Measurements from ENCODE around the gene C1QTNF6. TPM values are rescaled to one million over a fixed set of nuclear protein-coding genes. Genes with fewer than 3 reads are reported as not detected.

Gene C1QTNF6
- total and polyA plus RNA-seq, 2 donors (not counting 3 experiments of a cell fraction or from before 2014, with no cell fraction given): 20.2 to 27.6 TPM

- Histone ChIP-seq H2AFZ (ENCODE audit: low read depth, low read length) (no peak overlapping the region), H3K36me3 (ENCODE audit: control insufficient read depth in 2 of 2, extremely low read depth in 1 of 2, insufficient read depth in 2 of 2, low read length in 2 of 2) (no peaks in the 10 kb centered on the region), H3K27ac (ENCODE audit: insufficient read depth, low read depth, low read length) (no peak overlapping the region), H4K20me1 (replicated peaks; ENCODE audit: control insufficient read depth, extremely low read depth, insufficient read depth, low read length) (no peaks in the 10 kb centered on the region), H3K4me2 (ENCODE audit: insufficient read depth, low read length) (no peak overlapping the region), H3K79me2 (ENCODE audit: control insufficient read depth, insufficient read depth, low read length) (no peaks in the 10 kb centered on the region), H3K27me3 (ENCODE audit: control insufficient read depth in 2 of 2, insufficient read depth in 2 of 2, low read length in 2 of 2) (no peaks in the 10 kb centered on the region), H3K4me3 (replicated peaks in 1 of 3; ENCODE audit: insufficient read depth in 1 of 3, low read depth in 1 of 3, low read length in 3 of 3) (no peak overlapping the region), H3K9ac (replicated peaks; ENCODE audit: extremely low read depth, insufficient read depth, low read length) (no peak overlapping the region), H3K4me1 (ENCODE audit: control insufficient read depth, extremely low read depth, insufficient read depth, low read length) (no peaks in the 10 kb centered on the region), H3K9me1 (replicated peaks; ENCODE audit: control insufficient read depth, extremely low read depth, insufficient read depth, low read length) (no peaks in the 10 kb centered on the region), H3K9me3 (replicated peaks; ENCODE audit: control insufficient read depth, insufficient read depth, low read length) (no peaks in the 10 kb centered on the region)
- DNase-seq (ENCODE audit: low read depth, low spot score): no peak
- no peak for FAIRE-seq
- TF ChIP-seq MYC (IDR thresholded peaks at IDR 0.05; ENCODE audit: low read depth, low read length): no peak
- TF ChIP-seq JUN (IDR thresholded peaks at IDR 0.05; ENCODE audit: borderline replicate concordance, insufficient read depth, insufficient read length, low read depth): no peak
- no peak for TF ChIP-seq POLR2A (IDR thresholded peaks at IDR 0.05; ENCODE audit: low read depth, low read length)
- no peak for TF ChIP-seq CTCF (IDR thresholded peaks at IDR 0.05; ENCODE audit: extremely low read depth in 1 of 2, insufficient read depth in 1 of 2, low read depth in 1 of 2, low read length in 2 of 2)
- no peak for TF ChIP-seq GATA2 (IDR thresholded peaks at IDR 0.05; ENCODE audit: insufficient read depth, insufficient read length, low read depth, low read length)
- intact Hi-C loops (cut with micrococcal nuclease) (no loop called here), dilution Hi-C loops (cut with MboI; ENCODE audit: extremely low pct_ligation_motif_present, low sequenced_read_pairs) (no loop called here)
- BruUV-seq (replicated peaks): no TSS peak
- ChIA-PET CTCF (interaction anchor here (1.2 to 1.3 kb wide), 2 partner anchors 54 to 56 kb away, joined by 3 read pairs; no protein-coding TSS in a partner anchor), POLR2A (no interaction called here)
Measured at GRCh38 chr22:37205046-37205445, 17.0 kb upstream of the C1QTNF6 start.

GRCh38 chr22:37204045-37204655, 16.1 kb upstream of the C1QTNF6 start:
- Histone ChIP-seq H3K27ac (ENCODE audit: insufficient read depth, low read depth, low read length) (no peak overlapping the region), H3K4me3 (replicated peaks in 1 of 3; ENCODE audit: insufficient read depth in 1 of 3, low read depth in 1 of 3, low read length in 3 of 3) (no peak overlapping the region), H3K9me1 (replicated peaks; ENCODE audit: control insufficient read depth, extremely low read depth, insufficient read depth, low read length) (no peaks in the 10 kb centered on the region), H3K79me2 (ENCODE audit: control insufficient read depth, insufficient read depth, low read length) (no peaks in the 10 kb centered on the region), H4K20me1 (replicated peaks; ENCODE audit: control insufficient read depth, extremely low read depth, insufficient read depth, low read length) (no peaks in the 10 kb centered on the region), H3K4me1 (ENCODE audit: control insufficient read depth, extremely low read depth, insufficient read depth, low read length) (no peaks in the 10 kb centered on the region), H3K36me3 (ENCODE audit: control insufficient read depth in 2 of 2, extremely low read depth in 1 of 2, insufficient read depth in 2 of 2, low read length in 2 of 2) (no peaks in the 10 kb centered on the region), H3K4me2 (ENCODE audit: insufficient read depth, low read length) (no peak overlapping the region), H2AFZ (ENCODE audit: low read depth, low read length) (no peak overlapping the region), H3K9ac (replicated peaks; ENCODE audit: extremely low read depth, insufficient read depth, low read length) (no peak overlapping the region), H3K27me3 (ENCODE audit: control insufficient read depth in 2 of 2, insufficient read depth in 2 of 2, low read length in 2 of 2) (no peaks in the 10 kb centered on the region), H3K9me3 (replicated peaks; ENCODE audit: control insufficient read depth, insufficient read depth, low read length) (no peaks in the 10 kb centered on the region)
- ChIA-PET POLR2A (no interaction called here), CTCF (interaction anchor here (1.2 kb wide), 1 partner anchor 55 kb away, joined by 3 read pairs; no protein-coding TSS in a partner anchor)
- FAIRE-seq (no peak), DNase-seq (ENCODE audit: low read depth, low spot score) (no peak)
- no peak for TF ChIP-seq MAX (IDR thresholded peaks at IDR 0.05; ENCODE audit: insufficient read depth, insufficient read length)
- no peak for TF ChIP-seq POLR2AphosphoS5 (IDR thresholded peaks at IDR 0.05; ENCODE audit: insufficient read depth, low read depth, low read length)
- no peak for TF ChIP-seq FOS (IDR thresholded peaks at IDR 0.05; ENCODE audit: borderline replicate concordance, insufficient read depth, low read length)
- no peak for TF ChIP-seq GATA2 (IDR thresholded peaks at IDR 0.05; ENCODE audit: insufficient read depth, insufficient read length, low read depth, low read length)
- no peak for TF ChIP-seq MYC (IDR thresholded peaks at IDR 0.05; ENCODE audit: low read depth, low read length)
- TF ChIP-seq EZH2 (IDR thresholded peaks at IDR 0.05; ENCODE audit: borderline replicate concordance, low read depth, low read length, severe bottlenecking): no peak
- TF ChIP-seq POLR2A (IDR thresholded peaks at IDR 0.05; ENCODE audit: low read depth, low read length): no peak
- no peak for TF ChIP-seq CTCF (IDR thresholded peaks at IDR 0.05; ENCODE audit: extremely low read depth in 1 of 2, insufficient read depth in 1 of 2, low read depth in 1 of 2, low read length in 2 of 2)
- TF ChIP-seq JUN (IDR thresholded peaks at IDR 0.05; ENCODE audit: borderline replicate concordance, insufficient read depth, insufficient read length, low read depth): no peak
- no TSS peak for BruUV-seq (replicated peaks)
- intact Hi-C loops (cut with micrococcal nuclease): no loop called here
- dilution Hi-C loops (cut with MboI; ENCODE audit: extremely low pct_ligation_motif_present, low sequenced_read_pairs): no loop called here

All from endothelial cell of umbilical vein (primary cell).